GM12891 (cell line): ENCODE measurements around the gene SLC2A2.

Source experiments
- POLR2AphosphoS5 ChIP-seq: IDR thresholded peaks from 2 replicates; pipeline ENCODE4 v1.6.1; 2011; ENCODE audit warnings: low read depth, low read length, control low read depth
- POU2F2 ChIP-seq: IDR thresholded peaks from 2 replicates; pipeline ENCODE4 v1.6.1; 2011; ENCODE audit warnings: low read depth, mild to moderate bottlenecking, control low read depth, low read length, moderate library complexity
- TAF1 ChIP-seq: IDR thresholded peaks from 2 replicates; pipeline ENCODE4 v1.6.1; 2011; ENCODE audit warnings: low read depth, low read length, control low read depth

DNA sequence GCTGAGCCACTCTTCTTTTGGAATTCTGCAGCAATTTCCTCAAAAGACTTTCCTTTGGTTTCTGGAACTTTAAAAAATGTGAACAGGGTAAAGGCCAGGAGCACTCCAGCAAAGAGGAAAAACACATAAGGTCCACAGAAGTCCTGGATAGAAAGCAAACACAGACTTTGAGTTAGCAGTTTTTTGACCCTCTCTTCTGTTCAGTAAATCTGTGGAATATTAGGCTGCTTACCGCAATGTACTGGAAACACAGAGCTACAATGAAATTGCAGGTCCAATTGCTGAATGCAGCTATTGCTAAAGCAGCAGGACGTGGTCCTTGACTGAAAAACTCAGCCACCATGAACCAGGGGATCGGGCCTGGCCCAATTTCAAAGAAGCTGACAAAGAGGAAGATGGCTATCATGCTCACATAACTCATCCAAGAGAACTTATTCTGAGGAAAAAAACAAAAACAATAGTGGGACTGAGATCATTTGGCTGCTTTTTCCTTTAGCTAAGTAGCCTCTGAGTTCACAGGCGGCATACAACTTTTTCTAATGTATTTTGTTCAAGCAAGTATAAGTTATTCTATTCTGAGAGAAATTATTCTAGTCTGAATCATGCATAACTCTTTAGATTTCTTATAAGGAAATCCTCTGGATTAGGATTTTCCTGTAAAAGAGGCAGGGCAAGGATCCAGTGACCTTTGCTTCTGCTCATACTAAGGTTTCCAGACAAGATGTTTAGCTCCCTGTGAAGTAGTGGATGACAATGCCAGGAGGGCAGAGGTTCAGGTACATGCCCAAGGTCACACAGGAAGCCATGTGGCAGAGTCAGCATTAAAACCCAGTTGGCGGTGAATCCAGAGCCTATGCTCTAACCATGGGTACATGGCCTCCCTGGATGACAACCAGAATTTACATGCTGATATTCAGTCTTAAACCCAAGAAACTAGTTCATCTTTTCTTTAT is 28.3 kb downstream of the SLC2A2 start:
- TF ChIP-seq TAF1 (no peak), POLR2AphosphoS5 (no peak), POU2F2 (no peak)
